T-helper 9 cell (primary cell): Measurements from ENCODE around the gene MCM9.

Experiments
- DNase-seq: peaks from one replicate; pipeline ENCODE4 v3.0.0-alpha.2; 2020
- total RNA-seq, 2 donors: gene quantifications; one replicate each; lab custom pipeline; 2026; lab: John Stamatoyannopoulos, UW

Gene MCM9
- total RNA-seq = 50.4 to 54.1 reads per million in 2 donors

DNA sequence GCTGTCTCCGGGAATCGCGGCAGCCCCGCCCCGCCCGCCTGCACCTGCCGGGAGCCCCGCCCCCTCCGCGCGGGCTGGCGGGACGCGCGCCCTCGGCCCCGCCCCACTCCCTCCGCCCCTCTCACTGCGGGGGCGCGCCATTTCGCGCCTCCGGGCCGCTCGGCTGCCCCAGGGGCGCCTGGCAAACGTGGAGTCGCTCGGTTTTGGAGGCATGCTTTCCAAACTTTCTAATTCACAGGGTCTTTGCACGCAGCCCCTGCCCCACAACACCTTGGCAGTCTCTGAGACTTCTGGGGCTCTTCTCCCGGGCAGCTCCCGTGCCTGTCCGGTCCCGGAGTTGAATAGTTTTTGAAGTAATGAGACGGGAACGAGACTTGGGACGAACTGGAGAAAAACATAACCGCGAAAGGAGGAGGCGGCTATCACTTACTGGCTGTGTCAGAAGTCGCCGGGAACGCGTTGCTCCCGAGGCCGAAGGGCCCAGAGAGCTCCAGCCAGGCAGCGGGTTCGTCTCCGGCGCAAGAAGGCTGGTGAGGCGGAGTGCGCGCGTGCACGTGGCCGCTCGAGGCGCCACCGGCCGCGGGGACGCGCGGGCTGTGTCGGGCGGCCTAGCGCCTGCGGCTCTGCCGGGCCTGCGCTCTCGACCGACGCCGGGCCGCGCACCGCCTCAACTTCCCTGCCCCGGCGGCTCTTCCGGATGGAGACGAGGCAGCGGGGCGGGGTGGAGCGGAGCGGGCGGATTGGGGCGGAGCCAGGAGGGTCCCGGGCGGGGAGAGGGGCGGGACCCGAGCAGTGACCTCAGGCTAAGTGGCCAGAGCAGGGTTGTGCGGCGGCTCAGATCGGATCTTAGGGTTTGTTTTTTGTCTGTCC lies at the start of gene MCM9:
TSS of gene MCM9 (minus strand) at position 699 of the 870 bp plus-strand sequence. CDS start 3,436 bp downstream, outside the sequence.
- DNase-seq = peak; percentile 86

DNA sequence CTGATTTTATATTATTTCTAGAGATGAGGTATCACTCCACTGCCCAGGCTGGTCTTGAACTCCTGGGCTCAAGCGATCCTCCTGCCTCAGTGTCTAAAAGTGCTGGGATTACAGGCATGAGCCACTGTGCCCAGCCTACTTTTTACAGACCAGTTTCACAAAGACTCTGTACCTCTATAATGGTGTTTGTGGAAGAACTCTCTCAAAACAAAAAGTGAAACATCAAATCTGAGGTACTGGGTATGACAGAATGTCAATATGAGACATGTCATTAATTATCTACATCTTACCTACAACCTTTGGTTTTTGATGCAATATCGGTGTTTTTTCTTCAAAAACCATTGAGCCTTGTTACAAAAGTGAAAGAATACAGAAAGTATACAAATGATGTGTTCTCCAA lies 49.4 kb upstream of the MCM9 start:
- DNase-seq = no peak

DNA sequence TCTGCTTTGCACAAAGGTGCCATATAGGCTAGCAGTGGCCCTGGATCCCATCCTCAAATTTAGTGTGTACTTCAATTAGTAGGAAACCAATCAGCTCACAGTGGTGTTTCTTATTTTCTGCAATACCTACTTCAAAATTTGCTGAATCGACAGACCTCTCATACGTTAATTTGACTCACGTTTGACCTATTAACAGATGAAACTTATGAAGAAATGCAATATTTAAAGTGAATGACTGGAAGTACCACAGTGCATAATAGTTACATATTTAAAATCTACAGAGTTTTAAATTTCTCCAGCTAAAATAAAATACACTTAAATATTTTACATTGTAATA lies 47.6 kb upstream of the MCM9 start:
- no peak for DNase-seq

DNA sequence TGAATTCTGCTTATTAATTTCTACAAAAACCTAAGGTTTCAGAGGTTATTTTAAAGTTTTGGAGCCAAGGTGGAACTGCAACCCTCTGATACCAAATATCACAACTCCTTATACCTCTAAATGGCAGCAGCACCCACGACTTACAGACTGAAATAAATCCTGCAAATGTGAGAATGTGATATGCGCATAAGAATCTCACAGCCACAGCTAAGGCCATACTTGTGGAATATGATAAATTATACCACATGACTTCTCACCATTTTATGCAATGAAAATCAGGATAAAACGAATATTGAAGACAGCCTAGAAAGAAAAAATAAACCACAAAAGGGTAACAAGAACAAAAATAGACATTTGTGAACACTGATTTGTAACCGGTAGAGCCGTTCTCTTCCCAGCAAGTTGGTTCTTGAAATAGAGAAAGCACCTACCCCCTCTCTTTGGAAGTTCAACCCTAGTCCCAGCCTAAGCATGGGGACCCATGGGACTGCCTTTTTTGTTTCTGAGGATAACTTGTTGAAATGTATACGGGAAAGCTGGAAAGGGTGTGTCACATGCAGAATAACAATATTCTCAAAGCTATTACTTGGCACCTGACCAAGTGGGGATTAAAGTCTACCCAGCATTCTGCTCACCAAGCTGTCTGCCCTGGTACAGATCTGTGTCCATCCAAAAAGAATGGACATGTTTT lies 47.1 kb upstream of the MCM9 start:
- no peak for DNase-seq

DNA sequence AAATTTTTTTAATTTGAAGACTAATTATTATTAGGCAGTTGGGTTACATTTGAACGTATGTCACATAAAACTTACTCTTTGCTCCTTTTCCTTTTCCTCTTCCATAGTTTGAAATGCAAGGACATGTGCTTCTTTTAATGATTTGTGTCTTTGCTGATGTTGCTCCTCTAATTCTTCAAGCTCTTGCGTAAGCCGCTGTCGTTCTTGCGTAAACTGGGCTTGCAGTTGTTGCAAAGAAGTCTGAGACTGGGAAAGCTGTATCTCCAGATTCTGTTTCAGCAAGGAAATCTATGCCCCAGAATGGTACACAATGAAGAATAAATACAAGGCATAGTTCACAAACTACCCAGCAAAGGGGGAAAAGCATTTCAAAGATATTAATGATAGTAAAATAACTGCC lies 45.1 kb upstream of the MCM9 start:
- no peak for DNase-seq

DNA sequence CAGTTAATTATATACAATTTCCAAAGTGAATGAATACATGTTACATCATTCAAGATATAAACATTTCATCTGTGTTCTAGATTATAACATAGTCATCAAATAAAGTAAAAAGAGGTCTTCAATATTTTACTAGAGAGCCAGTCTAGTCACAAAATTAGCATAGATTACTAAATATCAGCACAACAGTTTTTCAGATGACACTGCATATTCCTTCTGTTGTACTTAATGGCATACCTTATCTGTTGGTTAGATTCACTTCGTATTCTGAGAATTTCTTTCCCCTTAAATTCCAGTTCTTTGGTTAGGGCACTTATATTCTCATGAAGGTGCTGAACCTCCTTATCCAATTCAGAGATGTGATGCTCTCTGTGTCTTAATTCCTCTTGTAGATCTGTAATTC lies 39.8 kb upstream of the MCM9 start:
- DNase-seq = no peak

DNA sequence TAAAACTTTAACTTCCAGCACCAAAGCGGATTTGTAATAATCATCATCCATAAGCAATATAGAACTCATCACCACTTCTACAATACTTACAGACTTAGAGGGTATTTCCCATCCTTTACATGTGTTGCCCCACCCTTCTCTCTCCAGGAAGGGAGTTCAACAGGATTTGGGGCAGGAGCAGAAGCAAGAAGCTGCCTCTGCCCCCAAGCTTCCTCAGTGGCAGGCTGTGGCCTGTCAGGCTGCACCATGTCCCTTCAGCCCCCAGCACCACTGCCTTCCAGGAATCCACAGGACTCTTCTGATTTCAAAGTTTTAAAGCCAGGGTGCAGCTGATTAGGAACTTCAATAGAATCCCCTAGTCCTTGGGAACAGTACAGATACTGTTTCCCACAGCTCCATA lies 36.7 kb upstream of the MCM9 start:
- no peak for DNase-seq

DNA sequence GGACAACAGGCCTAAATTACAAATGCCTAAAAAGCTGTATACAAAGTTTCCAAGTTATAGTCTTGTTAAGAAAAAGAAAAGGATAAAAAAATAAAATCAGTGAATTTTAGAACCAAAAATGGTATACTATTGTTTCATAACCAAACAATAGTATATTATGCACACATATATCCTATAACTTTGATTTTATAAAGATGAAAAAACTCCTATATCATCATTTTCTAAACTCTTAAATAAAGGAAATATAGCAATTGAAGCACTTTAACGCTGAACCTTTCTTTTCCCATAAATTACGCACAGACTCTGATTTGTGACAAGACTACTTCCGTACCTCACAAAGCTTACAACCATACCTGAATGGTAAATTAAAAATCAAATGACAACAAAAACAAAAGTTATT lies 35.9 kb upstream of the MCM9 start:
- no peak for DNase-seq

DNA sequence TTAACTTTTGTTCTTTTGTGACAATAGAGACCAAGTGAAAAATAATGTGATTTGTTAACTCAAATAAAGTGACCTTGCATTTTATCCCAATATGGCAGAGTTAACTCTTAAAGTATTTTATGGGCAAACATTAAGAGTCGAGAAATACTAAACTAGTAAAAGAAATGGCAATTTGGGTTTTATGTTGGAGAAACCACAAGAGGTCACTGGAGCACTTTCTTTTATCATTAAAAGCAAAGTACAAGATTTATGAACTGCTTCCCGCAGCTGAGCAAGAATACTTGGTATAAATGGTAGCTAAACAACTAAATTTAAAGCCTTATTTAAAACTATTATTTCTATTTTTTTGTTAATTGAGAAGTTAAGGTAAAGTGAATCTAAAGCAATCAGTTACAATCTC lies 33.5 kb upstream of the MCM9 start:
- no peak for DNase-seq

DNA sequence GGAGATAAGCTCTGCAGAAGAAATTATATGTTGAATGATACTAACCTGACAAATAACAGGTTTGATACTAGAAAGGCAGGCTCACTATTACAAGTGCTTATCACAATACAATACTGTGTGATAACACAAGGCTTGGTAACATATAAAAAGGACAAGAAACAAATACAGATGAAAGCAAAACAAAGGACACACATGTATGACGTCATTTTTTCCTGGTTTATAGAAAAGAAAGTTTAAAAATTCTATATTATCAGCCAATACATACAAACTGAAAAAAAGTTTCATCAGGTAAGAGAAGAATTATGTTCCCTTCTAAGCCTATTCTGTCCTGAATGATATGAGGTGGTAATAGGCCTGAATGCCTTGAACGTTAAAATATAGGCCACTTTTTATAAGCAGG lies 32.3 kb upstream of the MCM9 start:
- DNase-seq = no peak

DNA sequence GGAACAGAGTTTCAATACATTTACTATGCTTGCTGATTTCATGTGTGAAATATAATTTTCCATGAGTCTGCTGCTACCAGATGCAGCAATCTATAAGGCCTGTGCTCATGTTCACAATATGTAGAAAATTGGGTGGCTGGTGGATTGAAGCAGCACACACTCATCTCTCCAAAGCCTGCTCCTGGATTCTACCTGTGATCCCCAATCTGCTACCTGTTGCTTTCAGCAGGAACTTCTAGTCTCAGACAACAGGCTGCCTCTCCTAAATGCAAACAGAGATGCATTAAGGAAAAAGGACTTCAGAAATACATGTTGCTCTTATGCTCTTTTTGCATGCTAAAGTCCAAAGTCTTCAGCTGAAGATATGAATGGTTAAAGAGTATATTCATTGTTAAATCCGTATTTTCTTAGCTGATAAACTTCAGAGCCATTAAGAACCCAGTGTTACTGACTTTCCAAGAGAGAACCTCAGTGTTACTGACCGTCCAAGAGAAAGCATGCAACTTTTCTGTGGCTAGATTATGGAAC lies 30.9 kb upstream of the MCM9 start:
- DNase-seq = no peak

DNA sequence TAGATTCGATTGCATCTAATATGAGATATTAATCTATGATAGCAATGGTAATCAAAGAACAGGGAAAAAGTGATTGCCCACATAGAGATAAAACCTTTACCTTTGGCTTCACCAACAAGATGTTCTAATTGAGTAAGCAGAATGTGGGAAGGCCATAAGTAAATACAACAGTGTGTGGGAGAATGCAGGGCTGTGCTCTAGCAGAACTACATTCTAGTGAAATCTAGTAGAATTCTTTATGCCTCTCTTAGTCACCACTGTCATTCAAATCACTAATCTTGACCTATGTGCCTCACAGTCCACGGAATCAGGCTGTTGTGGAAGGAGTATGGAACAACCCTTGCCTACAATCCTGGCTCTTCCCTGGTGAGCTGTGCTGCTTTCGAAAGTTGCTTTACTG lies 30.4 kb upstream of the MCM9 start:
- DNase-seq = no peak

DNA sequence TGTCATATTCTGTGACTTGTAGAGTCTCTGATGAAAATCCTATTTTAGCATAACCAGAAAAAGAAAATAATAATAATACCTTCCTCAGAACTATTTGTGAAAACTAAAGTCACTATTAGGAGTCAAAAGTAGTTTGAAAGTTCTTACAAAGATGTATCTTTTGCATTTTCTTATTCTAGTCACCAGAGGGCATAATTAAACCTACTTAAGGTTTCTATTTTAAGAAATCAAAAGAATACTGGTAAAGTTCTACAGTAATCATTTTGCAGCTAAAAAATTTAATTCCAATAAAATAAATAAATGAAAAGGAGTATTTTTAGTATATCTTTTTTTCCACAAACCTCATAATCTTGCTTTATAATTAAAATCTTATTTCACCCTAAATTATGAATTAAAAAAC lies 28.0 kb upstream of the MCM9 start:
- DNase-seq = no peak

DNA sequence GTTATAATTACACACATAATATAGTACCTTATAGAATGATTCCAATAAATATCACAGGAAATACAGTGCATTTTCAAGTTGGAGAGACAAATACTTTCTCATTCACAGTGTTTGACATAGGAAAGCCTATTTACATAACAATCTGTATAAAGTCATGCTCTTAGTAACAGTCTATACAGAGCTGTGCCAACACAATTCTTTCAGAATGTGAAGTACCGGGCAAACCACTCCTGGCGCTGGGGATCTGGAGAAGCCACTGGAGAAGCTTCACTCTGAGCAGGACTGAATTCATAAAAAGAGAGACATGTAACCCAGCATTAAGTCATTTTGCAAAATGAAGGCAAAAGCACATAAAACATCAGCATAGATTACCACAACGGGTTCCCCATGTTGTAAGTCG lies 24.9 kb upstream of the MCM9 start:
- DNase-seq = no peak

DNA sequence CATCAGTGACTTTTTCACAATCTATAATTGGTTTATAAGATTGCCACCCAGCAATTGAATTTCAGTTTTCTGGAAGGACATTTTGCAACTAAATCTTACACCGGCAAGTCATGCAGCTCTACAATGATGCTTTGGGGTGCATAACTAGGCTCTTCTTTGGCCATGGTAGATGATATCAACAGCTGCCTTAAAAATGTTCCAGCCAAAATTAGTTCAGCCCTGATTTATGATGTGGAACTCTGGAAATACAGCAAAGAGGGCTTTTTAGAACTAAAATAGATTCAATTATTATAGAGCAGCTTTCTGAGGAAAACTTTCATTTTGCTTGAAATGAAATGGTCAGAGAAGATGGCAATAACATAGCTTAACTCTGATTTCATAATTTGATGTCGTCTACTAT lies 18.4 kb upstream of the MCM9 start:
- DNase-seq = no peak

DNA sequence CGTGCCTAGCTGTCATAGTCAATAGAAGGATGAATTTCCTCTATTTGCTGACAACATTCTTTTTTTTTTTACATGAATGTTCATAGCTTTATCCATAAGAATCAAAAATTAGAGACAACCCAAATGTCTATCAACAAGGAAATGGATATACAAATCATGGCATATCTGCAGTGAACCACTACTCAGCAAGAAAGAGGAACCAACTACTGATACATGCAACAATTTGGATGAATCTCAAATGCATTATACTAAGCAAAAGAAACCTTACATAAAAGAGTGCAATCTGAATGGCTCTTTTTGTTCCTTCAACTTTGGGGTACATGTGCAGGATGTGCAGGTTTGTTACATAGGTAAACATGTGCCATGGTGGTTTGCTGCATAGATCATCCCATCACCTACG lies 17.7 kb upstream of the MCM9 start:
- no peak for DNase-seq

DNA sequence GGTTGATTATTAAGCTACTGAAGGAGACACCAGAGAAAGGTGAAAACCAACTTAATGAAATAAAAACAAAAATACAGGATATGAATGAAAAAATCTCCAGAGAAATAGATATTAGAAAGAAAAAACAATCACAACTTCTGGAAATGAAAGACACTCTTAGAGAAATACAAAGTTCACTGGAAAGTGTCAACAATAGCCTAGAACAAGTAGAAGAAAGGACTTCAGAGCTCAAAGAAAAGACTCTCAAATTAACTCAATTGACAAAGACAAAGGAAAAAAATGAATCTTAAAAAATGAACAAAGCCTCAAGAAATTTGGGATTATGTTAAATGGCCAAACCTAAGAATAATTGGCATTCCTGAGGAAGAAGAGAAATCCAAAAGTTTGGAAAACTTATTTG lies 10.3 kb upstream of the MCM9 start:
- DNase-seq = no peak

DNA sequence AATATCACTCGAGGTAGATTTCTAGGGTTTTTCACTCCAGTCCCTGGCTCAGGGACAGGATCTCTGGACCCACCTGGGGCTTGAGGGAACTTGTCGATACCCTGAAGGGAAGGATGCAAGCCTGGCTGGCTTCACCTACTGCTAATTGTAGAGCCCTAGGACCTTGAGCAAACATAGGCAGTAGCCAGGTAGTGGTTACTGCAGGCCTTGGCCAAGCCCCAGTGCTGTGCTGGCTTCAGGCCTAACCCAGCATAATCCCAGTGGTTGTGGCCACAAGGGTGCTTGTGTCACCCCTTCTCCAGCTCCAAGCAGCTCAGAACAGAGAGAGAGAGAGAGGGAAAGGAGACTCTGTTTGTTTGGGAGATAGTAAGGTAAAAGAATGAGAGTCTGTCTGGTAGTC lies 5.8 kb upstream of the MCM9 start:
- DNase-seq = no peak

DNA sequence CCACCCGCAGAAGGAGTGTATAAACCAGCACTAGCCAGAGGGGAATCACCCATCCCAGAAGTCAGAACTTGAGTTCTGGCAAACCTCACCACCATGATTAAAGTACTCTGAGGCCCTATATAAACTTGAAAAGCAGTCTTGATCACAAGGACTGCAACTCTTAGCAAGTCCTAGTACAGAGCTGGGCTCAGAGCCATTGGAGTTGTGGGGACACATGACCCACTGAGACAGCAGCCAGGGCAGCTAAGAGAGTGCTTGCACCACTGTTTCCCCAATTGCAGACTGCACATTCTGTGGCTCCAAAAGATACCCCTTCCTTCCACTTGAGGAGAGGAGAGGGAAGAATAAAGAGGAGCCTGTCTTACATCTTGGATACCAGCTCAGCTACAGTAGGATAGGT lies 4.7 kb upstream of the MCM9 start:
- no peak for DNase-seq

DNA sequence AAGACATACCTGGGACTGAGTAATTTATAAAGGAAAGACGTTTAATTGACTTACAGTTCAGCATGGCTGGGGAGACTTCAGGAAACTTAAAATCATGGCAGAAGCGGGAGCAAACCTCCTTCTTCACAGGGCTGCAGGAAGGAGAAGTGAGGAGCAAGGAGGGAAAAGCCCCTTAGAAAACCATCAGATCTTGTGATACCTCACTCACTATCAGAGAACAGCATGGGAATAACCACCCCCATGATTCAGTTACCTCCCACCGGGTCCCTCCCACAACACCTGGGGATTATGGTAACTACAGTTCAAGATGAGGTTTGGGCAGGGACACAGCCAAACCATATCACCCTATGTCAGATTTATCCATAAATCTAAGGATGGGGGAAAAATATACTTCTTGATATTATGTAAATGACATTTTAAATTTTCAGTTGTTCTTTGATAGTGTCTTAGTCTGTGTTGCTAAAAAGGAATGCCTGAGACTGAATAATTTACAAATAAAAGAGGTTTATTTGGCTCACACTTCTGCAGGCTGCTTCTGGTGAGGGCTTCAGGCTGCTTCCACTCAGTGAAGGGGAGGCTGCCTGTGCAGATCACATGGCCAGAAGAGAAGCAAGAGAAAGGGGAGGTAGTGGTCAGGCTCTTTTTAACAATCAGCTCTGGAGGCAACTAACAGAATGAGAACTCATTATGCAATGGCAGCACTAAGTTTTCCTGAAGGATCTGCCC lies 1.2 kb upstream of the MCM9 start:
- no peak for DNase-seq

DNA sequence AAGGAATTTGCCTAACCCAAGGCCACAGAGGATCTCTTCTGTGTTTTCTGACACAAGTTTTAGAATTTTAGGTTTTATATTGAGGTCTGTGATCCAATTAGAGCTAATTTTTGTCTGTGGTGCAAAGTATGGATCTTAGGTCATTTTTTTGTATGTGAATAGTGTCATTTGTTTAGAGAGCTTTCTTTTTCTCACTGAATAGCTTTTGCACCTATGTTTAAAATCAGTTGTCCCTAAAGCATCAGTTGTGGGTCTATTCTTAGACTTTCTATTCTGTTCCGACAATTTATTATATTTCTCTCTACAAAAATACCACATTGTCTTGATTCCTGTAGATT lies 341 bp upstream of the MCM9 start:
- no peak for DNase-seq

DNA sequence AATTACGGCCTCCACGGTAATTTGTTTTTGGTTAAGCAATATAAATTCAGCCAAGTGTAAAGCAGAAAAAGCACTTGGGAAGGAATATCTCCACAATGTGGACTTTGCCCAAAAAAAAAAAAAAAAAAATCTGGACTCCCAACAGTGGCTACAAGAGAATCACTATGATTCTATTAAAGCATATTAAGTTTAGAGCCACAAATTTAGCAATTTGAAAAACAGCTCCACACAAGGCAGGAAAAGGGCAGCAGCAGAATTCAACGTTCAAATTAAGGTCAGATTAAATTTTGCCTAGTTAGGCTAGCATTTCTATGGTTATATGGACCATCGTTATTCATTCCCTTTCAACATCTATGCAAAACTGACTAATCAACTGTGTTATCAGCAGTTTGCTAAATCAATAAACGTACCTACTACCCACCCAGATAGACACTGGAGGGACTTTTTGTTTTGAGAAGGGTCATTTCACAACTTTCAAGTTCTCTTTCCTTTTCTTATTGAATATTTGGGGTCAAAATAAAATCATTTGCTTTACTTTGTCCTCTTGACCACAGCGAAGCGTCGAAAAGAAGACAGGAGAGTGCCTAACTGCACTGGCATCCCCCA lies 1.0 kb downstream of the MCM9 start:
- no peak for DNase-seq

DNA sequence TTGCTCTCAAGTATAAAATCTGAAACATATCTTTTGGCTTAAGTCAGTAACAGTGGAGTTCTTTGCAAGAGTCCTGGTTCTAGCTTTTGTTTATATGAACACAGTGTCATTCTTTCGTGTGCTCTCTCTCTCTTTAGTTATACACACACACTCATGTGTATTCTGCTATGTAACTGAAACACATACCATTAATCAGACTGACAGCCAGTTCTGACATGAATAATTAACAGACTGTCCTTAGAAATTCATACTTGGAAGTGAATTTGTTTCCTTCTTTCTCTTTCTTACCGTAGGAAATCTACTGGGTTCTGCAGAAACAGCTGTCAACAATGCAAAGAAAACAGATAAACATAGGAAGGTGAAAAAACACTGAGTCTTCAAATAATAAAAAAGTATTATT lies 2.5 kb downstream of the MCM9 start:
- no peak for DNase-seq
